Endothelial cell (in vitro differentiated cells): ENCODE results near the gene FBXO21. TPM values are rescaled to one million over a fixed set of nuclear protein-coding genes. Genes with fewer than 3 reads are reported as not detected.

ENCODE experiments used
- DNase-seq: peaks from one replicate; pipeline ENCODE4 v3.0.0; 2021; ENCODE audit warnings: low spot score
- H3K27ac Mint-ChIP-seq: one replicate; pipeline ENCODE4 v1.8.0; 2021; ENCODE audit warnings: mixed read lengths, inconsistent platforms; ENCODE audit not compliant: unreplicated experiment
- H3K27me3 Mint-ChIP-seq: one replicate; pipeline ENCODE4 v1.8.0; 2021; ENCODE audit warnings: mild to moderate bottlenecking, moderate library complexity, mixed read lengths, inconsistent platforms; ENCODE audit not compliant: unreplicated experiment
- H3K36me3 Mint-ChIP-seq: one replicate; pipeline ENCODE4 v1.8.0; 2021; ENCODE audit warnings: mild to moderate bottlenecking, low read depth, mixed read lengths, inconsistent platforms; ENCODE audit not compliant: unreplicated experiment
- H3K4me1 Mint-ChIP-seq: one replicate; pipeline ENCODE4 v1.8.0; 2021; ENCODE audit warnings: mild to moderate bottlenecking, mixed read lengths, inconsistent platforms; ENCODE audit not compliant: unreplicated experiment
- H3K4me3 Mint-ChIP-seq: one replicate; pipeline ENCODE4 v1.8.0; 2021; ENCODE audit warnings: mild to moderate bottlenecking, mixed read lengths, inconsistent platforms; ENCODE audit not compliant: unreplicated experiment
- H3K9me3 Mint-ChIP-seq: one replicate; pipeline ENCODE4 v1.8.0; 2021; ENCODE audit warnings: mixed read lengths, inconsistent platforms; ENCODE audit not compliant: unreplicated experiment
- total RNA-seq: library from RNA; stranded (reverse); fragmentation: NEBNext Ultra II Directional; extraction: Animal tissue kit (Norgen Biotek cat#: 25700); gene quantifications from one replicate; pipeline ENCODE4 v1.2.1, GENCODE V29; 2021; ENCODE audit not compliant: unreplicated experiment
- TF ChIP-seq, protein P1 (sequence below): fragments of 200-600 bp; sonication (generic); IDR thresholded peaks from one replicate; pipeline ENCODE4 v1.5.0; 2021; ENCODE audit warnings: antibody characterized with exemption; ENCODE audit not compliant: unreplicated experiment

FBXO21 gene
- total RNA-seq, 1 donor from 2014 or later = 44.7 TPM

DNA sequence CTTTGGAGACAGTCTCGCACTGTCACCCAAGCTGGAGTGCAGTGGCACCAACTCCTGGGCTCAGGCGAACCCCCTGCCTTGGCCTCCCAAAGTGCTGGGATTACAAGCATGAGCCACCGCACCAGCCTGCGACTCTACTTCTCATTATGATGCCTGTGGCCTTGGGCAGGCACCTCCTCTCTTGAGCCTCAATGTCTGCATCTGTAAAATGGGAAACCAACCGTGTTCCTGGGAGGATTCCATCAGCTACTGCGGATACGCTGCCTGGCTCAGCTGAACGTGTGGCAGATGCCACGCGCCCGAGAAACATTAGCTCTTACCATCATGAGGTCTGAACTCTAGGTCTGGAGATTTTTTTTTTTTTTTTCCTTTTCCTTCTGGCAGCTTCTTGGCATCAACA lies 96.8 kb downstream of the FBXO21 start:
- no peak overlapping the region for H3K4me3 Mint-ChIP-seq
- H3K27ac Mint-ChIP-seq = no peak overlapping the region
- peaks cover 10% of the 10 kb centered on the region for H3K4me1 Mint-ChIP-seq
- peaks cover 3% of the 10 kb centered on the region for H3K36me3 Mint-ChIP-seq
- H3K27me3 Mint-ChIP-seq = peaks cover 10% of the 10 kb centered on the region
- no peaks in the 10 kb centered on the region for H3K9me3 Mint-ChIP-seq
- no peak for DNase-seq
- TF ChIP-seq, protein P1, sequence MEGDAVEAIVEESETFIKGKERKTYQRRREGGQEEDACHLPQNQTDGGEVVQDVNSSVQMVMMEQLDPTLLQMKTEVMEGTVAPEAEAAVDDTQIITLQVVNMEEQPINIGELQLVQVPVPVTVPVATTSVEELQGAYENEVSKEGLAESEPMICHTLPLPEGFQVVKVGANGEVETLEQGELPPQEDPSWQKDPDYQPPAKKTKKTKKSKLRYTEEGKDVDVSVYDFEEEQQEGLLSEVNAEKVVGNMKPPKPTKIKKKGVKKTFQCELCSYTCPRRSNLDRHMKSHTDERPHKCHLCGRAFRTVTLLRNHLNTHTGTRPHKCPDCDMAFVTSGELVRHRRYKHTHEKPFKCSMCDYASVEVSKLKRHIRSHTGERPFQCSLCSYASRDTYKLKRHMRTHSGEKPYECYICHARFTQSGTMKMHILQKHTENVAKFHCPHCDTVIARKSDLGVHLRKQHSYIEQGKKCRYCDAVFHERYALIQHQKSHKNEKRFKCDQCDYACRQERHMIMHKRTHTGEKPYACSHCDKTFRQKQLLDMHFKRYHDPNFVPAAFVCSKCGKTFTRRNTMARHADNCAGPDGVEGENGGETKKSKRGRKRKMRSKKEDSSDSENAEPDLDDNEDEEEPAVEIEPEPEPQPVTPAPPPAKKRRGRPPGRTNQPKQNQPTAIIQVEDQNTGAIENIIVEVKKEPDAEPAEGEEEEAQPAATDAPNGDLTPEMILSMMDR = no peak

DNA sequence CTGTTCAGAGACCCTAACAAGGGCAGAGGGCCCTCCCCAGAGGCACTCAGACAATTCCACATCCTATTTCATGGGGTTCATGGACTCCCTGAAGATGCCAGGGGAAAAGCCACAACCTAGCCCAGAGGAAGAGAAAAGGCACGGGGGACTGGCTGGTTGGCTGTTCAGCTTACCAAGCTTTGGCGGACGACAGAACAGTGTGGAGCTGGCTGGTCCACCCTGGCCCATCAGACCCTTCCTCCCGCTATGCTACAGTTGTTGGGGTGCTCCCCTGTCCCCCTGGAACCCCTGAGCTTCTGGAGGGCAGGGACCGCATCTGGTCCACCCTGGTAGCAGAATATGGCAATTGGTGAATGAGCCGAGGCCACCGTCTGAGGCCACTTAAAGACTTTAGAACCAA lies 97.4 kb downstream of the FBXO21 start:
- Mint-ChIP-seq H3K36me3 (peaks cover under 1% of the 10 kb centered on the region), H3K4me1 (peaks cover 8% of the 10 kb centered on the region), H3K4me3 (no peak overlapping the region), H3K27me3 (peaks cover 11% of the 10 kb centered on the region), H3K9me3 (no peaks in the 10 kb centered on the region), H3K27ac (no peak overlapping the region)
- DNase-seq = no peak
- TF ChIP-seq, protein P1 = no peak

DNA sequence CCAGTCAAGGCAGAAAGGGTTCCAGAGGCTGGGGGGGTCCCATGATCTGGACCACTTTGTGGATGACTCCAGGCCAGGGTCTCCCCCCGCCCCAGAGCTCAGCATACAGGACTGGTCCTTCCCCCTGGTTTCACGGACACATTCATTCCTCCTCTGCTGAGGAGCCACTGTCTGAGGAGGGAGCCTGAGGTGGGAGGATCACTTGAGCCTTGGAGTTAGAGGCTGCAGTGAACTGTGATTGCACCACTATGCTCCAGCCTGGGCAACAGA lies 97.8 kb downstream of the FBXO21 start:
- H3K4me3 Mint-ChIP-seq = no peak overlapping the region
- H3K27ac Mint-ChIP-seq = no peak overlapping the region
- DNase-seq = no peak
- H3K27me3 Mint-ChIP-seq = peaks cover 8% of the 10 kb centered on the region
- no peaks in the 10 kb centered on the region for H3K36me3 Mint-ChIP-seq
- peaks cover 7% of the 10 kb centered on the region for H3K4me1 Mint-ChIP-seq
- TF ChIP-seq, protein P1 = no peak
- no peaks in the 10 kb centered on the region for H3K9me3 Mint-ChIP-seq

Other genes starting within 250 kb of the FBXO21 start
- 3.9 TPM for gene TESC, start 91.1 kb downstream of the FBXO21 start, total RNA-seq
- 0.05 TPM for gene NOS1, start 171.2 kb upstream of the FBXO21 start, total RNA-seq